Tibial artery (tissue), 4 donors: ENCODE data around the gene PPP1CA.

Experiments
- DNase-seq, 2 donors: peaks; one replicate each; pipeline ENCODE4 v3.0.0-alpha.2; 2019
- H3K27ac ChIP-seq, 2 donors: fragments of 200-600 bp; sonication (generic) in 1 of 2; 1 replicate in 1 of 2; 2 replicates in 1 of 2; pipeline ENCODE4 v1.5.1; 2018 to 2019; ENCODE audit warnings: mild to moderate bottlenecking in 1 of 2
- H3K27me3 ChIP-seq, 2 donors: fragments of 200-600 bp; sonication (generic) in 1 of 2; one replicate each; pipeline versions ENCODE4 v1.5.1 to v1.6.0; 2016 to 2019
- H3K36me3 ChIP-seq, 3 donors: fragments of 200-600 bp; sonication (generic) in 2 of 3; one replicate each; pipeline ENCODE4 v1.5.1; 2016 to 2019; ENCODE audit warnings: mild to moderate bottlenecking in 2 of 3
- H3K4me1 ChIP-seq, 4 donors: fragments of 200-600 bp; sonication (generic) in 2 of 4; 1 replicate in 3 of 4; 2 replicates in 1 of 4; pipeline ENCODE4 v1.5.1; 2016 to 2019
- H3K4me3 ChIP-seq, 2 donors: fragments of 200-600 bp; sonication (generic) in 1 of 2; 1 replicate in 1 of 2; 2 replicates in 1 of 2; pipeline ENCODE4 v1.5.1; 2018 to 2019; ENCODE audit warnings: mild to moderate bottlenecking in 2 of 2
- H3K9me3 ChIP-seq, 3 donors: fragments of 200-600 bp; sonication (generic) in 1 of 3; one replicate each; pipeline ENCODE4 v1.5.1; 2016 to 2019
- CTCF ChIP-seq, 2 experiments: fragments of 200-600 bp in 1 of 2; fragments of 450-650 bp in 1 of 2; IDR thresholded peaks; one replicate each; pipeline ENCODE4 v1.5.1; 2017 to 2019; ENCODE audit warnings: antibody characterized with exemption in 2 of 2, mild to moderate bottlenecking in 1 of 2, moderate library complexity in 1 of 2
- intact Hi-C: fragments of 100-400 bp; cut with DNase I; formaldehyde crosslinking; loops from one replicate; pipeline ENCODE4 v1.15.0; 2023; ENCODE audit warnings: low total_unique reads

PPP1CA gene

GRCh38 chr11:67387069-67387468 is 14.6 kb downstream of the PPP1CA start:
- Histone ChIP-seq H3K27ac (no peak overlapping the region), H3K36me3 (no peaks in the 10 kb centered on the region), H3K27me3 (no peaks in the 10 kb centered on the region), H3K9me3 (no peaks in the 10 kb centered on the region), H3K4me3 (no peak overlapping the region), H3K4me1 (peaks cover 0 to 23% (median 19%) of the 10 kb centered on the region in 4 donors)
- intact Hi-C loops: no loop called here
- DNase-seq: no peak
- no peak for TF ChIP-seq CTCF (IDR thresholded peaks at IDR 0.05)

- peaks cover 0 to 10% (median 8%) of the 10 kb centered on the region in 4 donors for H3K4me1 ChIP-seq
- H3K4me3 ChIP-seq: no peak overlapping the region
- H3K27ac ChIP-seq: peak overlapping the region; percentile 6 to 18
- TF ChIP-seq CTCF (IDR thresholded peaks at IDR 0.05): no peak
- no peaks in the 10 kb centered on the region for H3K36me3 ChIP-seq
- peaks cover 0 to under 1% of the 10 kb centered on the region in 2 donors for H3K27me3 ChIP-seq
- H3K9me3 ChIP-seq: no peaks in the 10 kb centered on the region
- intact Hi-C loops: no loop called here
- DNase-seq: no peak
These were observed 16.7 kb downstream of the PPP1CA start for GRCh38 chr11:67384851-67385366.

- intact Hi-C loops: loop anchor here (2.0 kb wide), 1 partner anchor 34 kb away; no protein-coding TSS in a partner anchor
- Histone ChIP-seq H3K4me3 (no peak overlapping the region), H3K27ac (no peak overlapping the region), H3K27me3 (peaks cover 0 to 7% of the 10 kb centered on the region in 2 donors), H3K4me1 (peaks cover 0 to 10% (median 8%) of the 10 kb centered on the region in 4 donors), H3K9me3 (no peaks in the 10 kb centered on the region), H3K36me3 (no peaks in the 10 kb centered on the region)
- peak; percentile 78 to 88 for DNase-seq
- peak; percentile 98 to 99 for TF ChIP-seq CTCF (IDR thresholded peaks at IDR 0.05)
These were observed 19.2 kb downstream of the PPP1CA start for GRCh38 chr11:67382276-67383136.

- H3K27ac ChIP-seq: no peak overlapping the region
- peaks cover 0 to 10% of the 10 kb centered on the region in 2 donors for H3K27me3 ChIP-seq
- no peak overlapping the region for H3K4me3 ChIP-seq
- no peaks in the 10 kb centered on the region for H3K36me3 ChIP-seq
- TF ChIP-seq CTCF (IDR thresholded peaks at IDR 0.05): no peak
- DNase-seq: peak in 1 of 2 donors; percentile 63
- intact Hi-C loops: no loop called here
- H3K9me3 ChIP-seq: no peaks in the 10 kb centered on the region
- H3K4me1 ChIP-seq: peaks cover 0 to 10% (median 8%) of the 10 kb centered on the region in 4 donors
These were observed 20.2 kb downstream of the PPP1CA start for GRCh38 chr11:67381244-67381972.
